ENCODE results near the gene NDUFV2. TPM values are rescaled to one million over a fixed set of nuclear protein-coding genes. Genes with fewer than 3 reads are reported as not detected.

NDUFV2 gene
- total and polyA plus RNA-seq, 5 experiments from 2014 or later = 106 to 166 (median 149) TPM

- DNase-seq (no peak), ATAC-seq (no peak)
- POLR2A ChIA-PET = interaction anchor here (1.4 to 8.0 kb wide), 3 partner anchors 9 to 24 kb away, joined by 5 to 101 read pairs (median 11); partner anchors contain the start of genes ANKRD12 and NDUFV2
- H3K4me1 Mint-ChIP-seq = peaks cover 13 to 67% (median 42%) of the 10 kb centered on the region in 4 donors
- H3K36me3 Mint-ChIP-seq = peaks cover 4 to 86% (median 30%) of the 10 kb centered on the region in 3 donors
- H3K4me3 Mint-ChIP-seq = no peak overlapping the region
- no peaks in the 10 kb centered on the region for H3K27me3 Mint-ChIP-seq
- no peaks in the 10 kb centered on the region for H3K9me3 Mint-ChIP-seq
- H3K27ac Mint-ChIP-seq = peak overlapping the region in 4 of 10 donors; percentile 12 to 71 (median 60)
Observed at GRCh38 chr18:9126337-9126736, 23.8 kb downstream of the NDUFV2 start.

- DNase-seq = no peak
- no peak for ATAC-seq
- Mint-ChIP-seq H3K4me3 (no peak overlapping the region), H3K27ac (peak overlapping the region in 7 of 10 donors; percentile 11 to 71 (median 56)), H3K4me1 (peaks cover 18 to 76% (median 54%) of the 10 kb centered on the region in 4 donors), H3K27me3 (no peaks in the 10 kb centered on the region), H3K36me3 (peaks cover 7 to 81% (median 28%) of the 10 kb centered on the region in 3 donors), H3K9me3 (no peaks in the 10 kb centered on the region)
- POLR2A ChIA-PET = no interaction called here
Observed at GRCh38 chr18:9130195-9130594, 27.7 kb downstream of the NDUFV2 start.

- Mint-ChIP-seq H3K4me3 (no peak overlapping the region), H3K4me1 (peaks cover 21 to 76% (median 55%) of the 10 kb centered on the region in 4 donors), H3K27me3 (no peaks in the 10 kb centered on the region), H3K27ac (peak overlapping the region in 4 of 10 donors; percentile 32 to 76 (median 53)), H3K9me3 (no peaks in the 10 kb centered on the region), H3K36me3 (peaks cover 7 to 75% (median 28%) of the 10 kb centered on the region in 3 donors)
- POLR2A ChIA-PET = no interaction called here
- DNase-seq (no peak), ATAC-seq (no peak)
Observed at GRCh38 chr18:9130806-9131205, 28.3 kb downstream of the NDUFV2 start.

- no peak for DNase-seq
- ATAC-seq = no peak
- Mint-ChIP-seq H3K4me3 (peak overlapping the region in 1 of 10 donors; percentile 46), H3K27me3 (no peaks in the 10 kb centered on the region), H3K36me3 (peaks cover 7 to 59% (median 20%) of the 10 kb centered on the region in 3 donors), H3K27ac (peak overlapping the region in 8 of 10 donors; percentile 13 to 86 (median 72)), H3K9me3 (no peaks in the 10 kb centered on the region), H3K4me1 (peaks cover 23 to 72% (median 53%) of the 10 kb centered on the region in 4 donors)
- POLR2A ChIA-PET = interaction anchor here (1.2 to 1.7 kb wide), 2 partner anchors 11 to 26 kb away, joined by 4 read pairs; no protein-coding TSS in a partner anchor
Observed at GRCh38 chr18:9132628-9133027, 30.1 kb downstream of the NDUFV2 start.

- H3K4me3 Mint-ChIP-seq = peak overlapping the region in 4 of 10 donors; percentile 37 to 46 (median 41)
- H3K9me3 Mint-ChIP-seq = no peaks in the 10 kb centered on the region
- ATAC-seq (no peak), DNase-seq (no peak)
- peaks cover 7 to 53% (median 20%) of the 10 kb centered on the region in 3 donors for H3K36me3 Mint-ChIP-seq
- H3K27ac Mint-ChIP-seq = peak overlapping the region; percentile 54 to 99 (median 74)
- no peaks in the 10 kb centered on the region for H3K27me3 Mint-ChIP-seq
- peaks cover 26 to 74% (median 52%) of the 10 kb centered on the region in 4 donors for H3K4me1 Mint-ChIP-seq
- POLR2A ChIA-PET = interaction anchor here (1.7 to 7.7 kb wide), 2 partner anchors 11 to 33 kb away, joined by 4 to 254 read pairs; partner anchors contain the start of gene NDUFV2
Observed at GRCh38 chr18:9133225-9133624, 30.7 kb downstream of the NDUFV2 start.

GRCh38 chr18:9135081-9135911 is 32.8 kb downstream of the NDUFV2 start:
- Mint-ChIP-seq H3K27me3 (no peaks in the 10 kb centered on the region), H3K9me3 (no peaks in the 10 kb centered on the region), H3K36me3 (peaks cover 3 to 43% (median 8%) of the 10 kb centered on the region in 3 donors), H3K4me3 (peak overlapping the region; percentile 88 to 99 (median 97)), H3K27ac (peak overlapping the region; percentile 98 to 100 (median 99)), H3K4me1 (peaks cover 27 to 77% (median 56%) of the 10 kb centered on the region in 4 donors)
- ATAC-seq = no peak
- POLR2A ChIA-PET = interaction anchor here (0.6 to 7.7 kb wide), 6 partner anchors 12 to 526 kb away, joined by 4 to 254 read pairs (median 62); partner anchors contain the start of genes NDUFV2, RAB12 and TWSG1
- DNase-seq = no peak

- peak in 1 of 10 donors; percentile 62 for DNase-seq
- ATAC-seq = peak; percentile 25 to 28
- Mint-ChIP-seq H3K27me3 (no peaks in the 10 kb centered on the region), H3K4me3 (peak overlapping the region; percentile 88 to 99 (median 97)), H3K9me3 (no peaks in the 10 kb centered on the region), H3K36me3 (peaks cover 3 to 40% (median 8%) of the 10 kb centered on the region in 3 donors), H3K27ac (peak overlapping the region; percentile 98 to 100 (median 99)), H3K4me1 (peaks cover 29 to 78% (median 60%) of the 10 kb centered on the region in 4 donors)
- POLR2A ChIA-PET = interaction anchor here (0.6 to 7.7 kb wide), 7 partner anchors 12 to 527 kb away, joined by 4 to 254 read pairs (median 24); partner anchors contain the start of genes NDUFV2, RAB12 and TWSG1
Observed at GRCh38 chr18:9135912-9136314, 33.4 kb downstream of the NDUFV2 start.

GRCh38 chr18:9136315-9137155 is 34.0 kb downstream of the NDUFV2 start, which contains the start of gene ANKRD12:
ANKRD12 (plus strand) TSS chr18:9136781; CDS start chr18:9182433, 45,652 bp downstream.
- POLR2A ChIA-PET = interaction anchor here (1.0 to 7.7 kb wide), 12 partner anchors 11 to 777 kb away, joined by 3 to 254 read pairs (median 11); partner anchors contain the start of genes NDUFV2, RAB12, TWSG1 and VAPA
- peak; percentile 68 to 69 for ATAC-seq
- no peaks in the 10 kb centered on the region for H3K27me3 Mint-ChIP-seq
- peak within 1 kb of the TSS; percentile 98 to 100 (median 99) for H3K27ac Mint-ChIP-seq
- peak within 1 kb of the TSS; percentile 88 to 99 (median 97) for H3K4me3 Mint-ChIP-seq
- H3K9me3 Mint-ChIP-seq = no peaks in the 10 kb centered on the region
- peaks cover 2 to 34% (median 7%) of the 10 kb centered on the region in 3 donors for H3K36me3 Mint-ChIP-seq
- H3K4me1 Mint-ChIP-seq = peaks cover 33 to 80% (median 65%) of the 10 kb centered on the region in 4 donors
- peak; percentile 94 to 99 (median 97) for DNase-seq

GRCh38 chr18:9137168-9138066 is 34.9 kb downstream of the NDUFV2 start:
- POLR2A ChIA-PET = interaction anchor here (0.5 to 7.7 kb wide), 15 partner anchors 9 to 776 kb away, joined by 3 to 254 read pairs (median 8); partner anchors contain the start of genes NDUFV2, RAB12, TWSG1 and VAPA
- DNase-seq (peak; percentile 65 to 83 (median 74)), ATAC-seq (peak; percentile 37 to 52)
- no peaks in the 10 kb centered on the region for H3K9me3 Mint-ChIP-seq
- peaks cover 32 to 81% (median 70%) of the 10 kb centered on the region in 4 donors for H3K4me1 Mint-ChIP-seq
- H3K4me3 Mint-ChIP-seq = peak overlapping the region; percentile 76 to 99 (median 96)
- H3K27ac Mint-ChIP-seq = peak overlapping the region; percentile 95 to 100 (median 98)
- H3K27me3 Mint-ChIP-seq = no peaks in the 10 kb centered on the region
- peaks cover 0 to 27% (median 0%) of the 10 kb centered on the region in 3 donors for H3K36me3 Mint-ChIP-seq

- peaks cover 0 to 19% (median 0%) of the 10 kb centered on the region in 3 donors for H3K36me3 Mint-ChIP-seq
- H3K9me3 Mint-ChIP-seq = no peaks in the 10 kb centered on the region
- ATAC-seq (no peak), DNase-seq (no peak)
- POLR2A ChIA-PET = interaction anchor here (7.0 to 7.7 kb wide), 2 partner anchors 26 to 40 kb away, joined by 214 to 254 read pairs; partner anchors contain the start of gene NDUFV2
- peak overlapping the region; percentile 49 to 98 (median 86) for H3K27ac Mint-ChIP-seq
- peaks cover 29 to 82% (median 69%) of the 10 kb centered on the region in 4 donors for H3K4me1 Mint-ChIP-seq
- peak overlapping the region; percentile 62 to 99 (median 83) for H3K4me3 Mint-ChIP-seq
- no peaks in the 10 kb centered on the region for H3K27me3 Mint-ChIP-seq
Observed at GRCh38 chr18:9139400-9140039, 37.0 kb downstream of the NDUFV2 start.

Measured in naive thymus-derived CD8-positive, alpha-beta T cell (primary cell).